BJ (cell line): Measurements from ENCODE around the gene GAK. TPM values are rescaled to one million over a fixed set of nuclear protein-coding genes. Genes with fewer than 3 reads are reported as not detected.

Experiments
- CTCF ChIA-PET: fragments of 350-600 bp; formaldehyde crosslinking; extraction: SDS; loops from one replicate; lab custom pipeline; 2021; ENCODE audit warnings: antibody characterized with exemption, inconsistent platforms; lab: Yijun Ruan, JAX
- POLR2A ChIA-PET: fragments of 300-600 bp; sonication (Branson Sonifier 250); formaldehyde crosslinking; extraction: SDS; loops from one replicate; lab custom pipeline; 2021; ENCODE audit warnings: antibody characterized with exemption; lab: Charles Lee
- DNase-seq: peaks from one replicate; pipeline ENCODE4 v3.0.0-alpha.2; 2011; ENCODE audit warnings: low read depth
- H3K27me3 ChIP-seq: 2 replicates; pipeline ENCODE4 v1.6.0; 2011; ENCODE audit warnings: low read length; ENCODE audit not compliant: control insufficient read depth, insufficient read depth
- H3K36me3 ChIP-seq: 2 replicates; pipeline ENCODE4 v1.5.1; 2011; ENCODE audit warnings: low read length; ENCODE audit not compliant: control insufficient read depth, insufficient read depth
- H3K4me3 ChIP-seq: 2 replicates; pipeline ENCODE4 v1.5.1; 2011; ENCODE audit warnings: low read depth, mild to moderate bottlenecking, control low read depth, low read length
- CTCF ChIP-seq: IDR thresholded peaks from 2 replicates; pipeline ENCODE4 v1.5.1; 2011; ENCODE audit warnings: low read depth, mild to moderate bottlenecking, control low read depth, inconsistent platforms, low read length, moderate library complexity; ENCODE audit not compliant: insufficient read depth
- polyA plus RNA-seq: library from polyadenylated mRNA; depleted of rRNA; stranded (reverse); fragments of >200 nt; gene quantifications from 2 replicates; pipeline ENCODE4 v1.2.3, GENCODE V29; 2011

GAK gene
- polyA plus RNA-seq, 1 experiment: 26.3 TPM

GRCh38 chr4:965048-965765, 33.1 kb upstream of the GAK start:
- POLR2A ChIA-PET: no interaction called here
- no peak for DNase-seq
- CTCF ChIA-PET: no interaction called here
- peaks cover 40% of the 10 kb centered on the region for H3K36me3 ChIP-seq
- H3K27me3 ChIP-seq: no peaks in the 10 kb centered on the region
- no peak overlapping the region for H3K4me3 ChIP-seq
- no peak for TF ChIP-seq CTCF

GRCh38 chr4:964346-965025, 32.4 kb upstream of the GAK start:
- ChIA-PET POLR2A (no interaction called here), CTCF (interaction anchor here (0.6 kb wide), 1 partner anchor 15 kb away, joined by 3 read pairs; no protein-coding TSS in a partner anchor)
- H3K4me3 ChIP-seq: no peak overlapping the region
- no peaks in the 10 kb centered on the region for H3K27me3 ChIP-seq
- H3K36me3 ChIP-seq: peaks cover 40% of the 10 kb centered on the region
- TF ChIP-seq CTCF: no peak
- no peak for DNase-seq

- Histone ChIP-seq H3K4me3 (no peak overlapping the region), H3K27me3 (no peaks in the 10 kb centered on the region), H3K36me3 (peaks cover 41% of the 10 kb centered on the region)
- POLR2A ChIA-PET: no interaction called here
- no peak for DNase-seq
- no peak for TF ChIP-seq CTCF
- CTCF ChIA-PET: no interaction called here
Observed at GRCh38 chr4:963276-964225, 31.4 kb upstream of the GAK start.

- no peak for TF ChIP-seq CTCF
- DNase-seq: no peak
- H3K4me3 ChIP-seq: no peak overlapping the region
- CTCF ChIA-PET: no interaction called here
- POLR2A ChIA-PET: no interaction called here
- peaks cover 46% of the 10 kb centered on the region for H3K36me3 ChIP-seq
- no peaks in the 10 kb centered on the region for H3K27me3 ChIP-seq
Observed at GRCh38 chr4:962231-963208, 30.4 kb upstream of the GAK start.
